H1 (cell line): Measurements from ENCODE around the gene MS4A18.

Source experiments
- BACH1 ChIP-seq: IDR thresholded peaks from 2 replicates; pipeline ENCODE4 v1.6.1; 2012; ENCODE audit warnings: low read length, improper control_type of control experiment
- POLR2A ChIP-seq, 2 experiments: IDR thresholded peaks; 1 replicate in 1 of 2; 2 replicates in 1 of 2; pipeline ENCODE4 v1.6.1; 2011; ENCODE audit warnings: low read depth in 2 of 2, low read length in 2 of 2, mild to moderate bottlenecking in 2 of 2; ENCODE audit errors: control extremely low read depth in 1 of 2
- RNF2 ChIP-seq: fragments of 200-900, 300-1000 bp; sonication (generic); IDR thresholded peaks from 2 replicates; pipeline ENCODE4 v1.7.1; 2016; ENCODE audit warnings: borderline replicate concordance, low read depth, mild to moderate bottlenecking, antibody characterized with exemption, low read length; ENCODE audit not compliant: poor library complexity, severe bottlenecking; ENCODE audit errors: missing control alignments
- TCF12 ChIP-seq: IDR thresholded peaks from 2 replicates; pipeline ENCODE4 v1.6.1; 2011; ENCODE audit warnings: low read depth, mild to moderate bottlenecking, low read length
- TF ChIP-seq, protein P1 (sequence below), 3 experiments: IDR thresholded peaks; 1 replicate in 2 of 3; 2 replicates in 1 of 3; pipeline versions ENCODE4 v1.5.1 to v1.6.1; 2011; ENCODE audit warnings: low read length in 3 of 3, mild to moderate bottlenecking in 3 of 3, inconsistent platforms in 2 of 3, low read depth in 1 of 3, moderate library complexity in 1 of 3; ENCODE audit not compliant: insufficient read depth in 1 of 3; ENCODE audit errors: control extremely low read depth in 1 of 3
- TF ChIP-seq, protein P2 (sequence below): fragments of 300-600 bp; sonication (generic); IDR thresholded peaks from 2 replicates; pipeline ENCODE4 v1.7.1; 2012; ENCODE audit warnings: low read length, moderate library complexity, mild to moderate bottlenecking, inconsistent platforms; ENCODE audit not compliant: insufficient replicate concordance

DNA sequence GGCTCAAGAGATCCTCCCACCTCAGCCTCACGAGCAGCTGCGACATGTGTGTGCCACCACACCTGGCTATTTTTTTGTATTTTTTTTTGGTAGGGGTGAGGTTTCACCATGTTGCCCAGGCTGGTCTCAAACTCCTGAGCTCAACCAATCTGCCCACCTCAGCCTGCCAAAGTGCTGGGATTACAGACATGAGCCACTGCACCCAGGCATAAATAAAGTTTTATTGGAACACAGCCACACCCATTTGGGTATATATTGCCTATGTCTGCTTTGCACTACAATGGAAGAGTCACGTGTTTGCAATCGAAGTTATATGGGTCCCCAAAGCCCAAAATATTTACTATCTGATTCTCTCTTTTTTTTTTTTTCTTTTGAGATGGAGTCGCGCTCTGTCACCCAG, 30.4 kb downstream of the MS4A18 start:
- TF ChIP-seq BACH1 (no peak), POLR2A (IDR thresholded peaks at IDR 0.05; ENCODE audit: control extremely low read depth in 1 of 2, low read depth in 2 of 2, low read length in 2 of 2) (no peak), RNF2 (no peak), TCF12 (no peak)
- TF ChIP-seq, protein P1, sequence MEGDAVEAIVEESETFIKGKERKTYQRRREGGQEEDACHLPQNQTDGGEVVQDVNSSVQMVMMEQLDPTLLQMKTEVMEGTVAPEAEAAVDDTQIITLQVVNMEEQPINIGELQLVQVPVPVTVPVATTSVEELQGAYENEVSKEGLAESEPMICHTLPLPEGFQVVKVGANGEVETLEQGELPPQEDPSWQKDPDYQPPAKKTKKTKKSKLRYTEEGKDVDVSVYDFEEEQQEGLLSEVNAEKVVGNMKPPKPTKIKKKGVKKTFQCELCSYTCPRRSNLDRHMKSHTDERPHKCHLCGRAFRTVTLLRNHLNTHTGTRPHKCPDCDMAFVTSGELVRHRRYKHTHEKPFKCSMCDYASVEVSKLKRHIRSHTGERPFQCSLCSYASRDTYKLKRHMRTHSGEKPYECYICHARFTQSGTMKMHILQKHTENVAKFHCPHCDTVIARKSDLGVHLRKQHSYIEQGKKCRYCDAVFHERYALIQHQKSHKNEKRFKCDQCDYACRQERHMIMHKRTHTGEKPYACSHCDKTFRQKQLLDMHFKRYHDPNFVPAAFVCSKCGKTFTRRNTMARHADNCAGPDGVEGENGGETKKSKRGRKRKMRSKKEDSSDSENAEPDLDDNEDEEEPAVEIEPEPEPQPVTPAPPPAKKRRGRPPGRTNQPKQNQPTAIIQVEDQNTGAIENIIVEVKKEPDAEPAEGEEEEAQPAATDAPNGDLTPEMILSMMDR (IDR thresholded peaks at IDR 0.05; ENCODE audit: control extremely low read depth in 1 of 3, insufficient read depth in 1 of 3, low read depth in 1 of 3, low read length in 3 of 3), result no peak
- TF ChIP-seq, protein P2, sequence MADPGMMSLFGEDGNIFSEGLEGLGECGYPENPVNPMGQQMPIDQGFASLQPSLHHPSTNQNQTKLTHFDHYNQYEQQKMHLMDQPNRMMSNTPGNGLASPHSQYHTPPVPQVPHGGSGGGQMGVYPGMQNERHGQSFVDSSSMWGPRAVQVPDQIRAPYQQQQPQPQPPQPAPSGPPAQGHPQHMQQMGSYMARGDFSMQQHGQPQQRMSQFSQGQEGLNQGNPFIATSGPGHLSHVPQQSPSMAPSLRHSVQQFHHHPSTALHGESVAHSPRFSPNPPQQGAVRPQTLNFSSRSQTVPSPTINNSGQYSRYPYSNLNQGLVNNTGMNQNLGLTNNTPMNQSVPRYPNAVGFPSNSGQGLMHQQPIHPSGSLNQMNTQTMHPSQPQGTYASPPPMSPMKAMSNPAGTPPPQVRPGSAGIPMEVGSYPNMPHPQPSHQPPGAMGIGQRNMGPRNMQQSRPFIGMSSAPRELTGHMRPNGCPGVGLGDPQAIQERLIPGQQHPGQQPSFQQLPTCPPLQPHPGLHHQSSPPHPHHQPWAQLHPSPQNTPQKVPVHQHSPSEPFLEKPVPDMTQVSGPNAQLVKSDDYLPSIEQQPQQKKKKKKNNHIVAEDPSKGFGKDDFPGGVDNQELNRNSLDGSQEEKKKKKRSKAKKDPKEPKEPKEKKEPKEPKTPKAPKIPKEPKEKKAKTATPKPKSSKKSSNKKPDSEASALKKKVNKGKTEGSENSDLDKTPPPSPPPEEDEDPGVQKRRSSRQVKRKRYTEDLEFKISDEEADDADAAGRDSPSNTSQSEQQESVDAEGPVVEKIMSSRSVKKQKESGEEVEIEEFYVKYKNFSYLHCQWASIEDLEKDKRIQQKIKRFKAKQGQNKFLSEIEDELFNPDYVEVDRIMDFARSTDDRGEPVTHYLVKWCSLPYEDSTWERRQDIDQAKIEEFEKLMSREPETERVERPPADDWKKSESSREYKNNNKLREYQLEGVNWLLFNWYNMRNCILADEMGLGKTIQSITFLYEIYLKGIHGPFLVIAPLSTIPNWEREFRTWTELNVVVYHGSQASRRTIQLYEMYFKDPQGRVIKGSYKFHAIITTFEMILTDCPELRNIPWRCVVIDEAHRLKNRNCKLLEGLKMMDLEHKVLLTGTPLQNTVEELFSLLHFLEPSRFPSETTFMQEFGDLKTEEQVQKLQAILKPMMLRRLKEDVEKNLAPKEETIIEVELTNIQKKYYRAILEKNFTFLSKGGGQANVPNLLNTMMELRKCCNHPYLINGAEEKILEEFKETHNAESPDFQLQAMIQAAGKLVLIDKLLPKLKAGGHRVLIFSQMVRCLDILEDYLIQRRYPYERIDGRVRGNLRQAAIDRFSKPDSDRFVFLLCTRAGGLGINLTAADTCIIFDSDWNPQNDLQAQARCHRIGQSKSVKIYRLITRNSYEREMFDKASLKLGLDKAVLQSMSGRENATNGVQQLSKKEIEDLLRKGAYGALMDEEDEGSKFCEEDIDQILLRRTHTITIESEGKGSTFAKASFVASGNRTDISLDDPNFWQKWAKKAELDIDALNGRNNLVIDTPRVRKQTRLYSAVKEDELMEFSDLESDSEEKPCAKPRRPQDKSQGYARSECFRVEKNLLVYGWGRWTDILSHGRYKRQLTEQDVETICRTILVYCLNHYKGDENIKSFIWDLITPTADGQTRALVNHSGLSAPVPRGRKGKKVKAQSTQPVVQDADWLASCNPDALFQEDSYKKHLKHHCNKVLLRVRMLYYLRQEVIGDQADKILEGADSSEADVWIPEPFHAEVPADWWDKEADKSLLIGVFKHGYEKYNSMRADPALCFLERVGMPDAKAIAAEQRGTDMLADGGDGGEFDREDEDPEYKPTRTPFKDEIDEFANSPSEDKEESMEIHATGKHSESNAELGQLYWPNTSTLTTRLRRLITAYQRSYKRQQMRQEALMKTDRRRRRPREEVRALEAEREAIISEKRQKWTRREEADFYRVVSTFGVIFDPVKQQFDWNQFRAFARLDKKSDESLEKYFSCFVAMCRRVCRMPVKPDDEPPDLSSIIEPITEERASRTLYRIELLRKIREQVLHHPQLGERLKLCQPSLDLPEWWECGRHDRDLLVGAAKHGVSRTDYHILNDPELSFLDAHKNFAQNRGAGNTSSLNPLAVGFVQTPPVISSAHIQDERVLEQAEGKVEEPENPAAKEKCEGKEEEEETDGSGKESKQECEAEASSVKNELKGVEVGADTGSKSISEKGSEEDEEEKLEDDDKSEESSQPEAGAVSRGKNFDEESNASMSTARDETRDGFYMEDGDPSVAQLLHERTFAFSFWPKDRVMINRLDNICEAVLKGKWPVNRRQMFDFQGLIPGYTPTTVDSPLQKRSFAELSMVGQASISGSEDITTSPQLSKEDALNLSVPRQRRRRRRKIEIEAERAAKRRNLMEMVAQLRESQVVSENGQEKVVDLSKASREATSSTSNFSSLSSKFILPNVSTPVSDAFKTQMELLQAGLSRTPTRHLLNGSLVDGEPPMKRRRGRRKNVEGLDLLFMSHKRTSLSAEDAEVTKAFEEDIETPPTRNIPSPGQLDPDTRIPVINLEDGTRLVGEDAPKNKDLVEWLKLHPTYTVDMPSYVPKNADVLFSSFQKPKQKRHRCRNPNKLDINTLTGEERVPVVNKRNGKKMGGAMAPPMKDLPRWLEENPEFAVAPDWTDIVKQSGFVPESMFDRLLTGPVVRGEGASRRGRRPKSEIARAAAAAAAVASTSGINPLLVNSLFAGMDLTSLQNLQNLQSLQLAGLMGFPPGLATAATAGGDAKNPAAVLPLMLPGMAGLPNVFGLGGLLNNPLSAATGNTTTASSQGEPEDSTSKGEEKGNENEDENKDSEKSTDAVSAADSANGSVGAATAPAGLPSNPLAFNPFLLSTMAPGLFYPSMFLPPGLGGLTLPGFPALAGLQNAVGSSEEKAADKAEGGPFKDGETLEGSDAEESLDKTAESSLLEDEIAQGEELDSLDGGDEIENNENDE, result no peak
